GM12801 (cell line): ENCODE data around the gene RFC2.

Experiments
- TF ChIP-seq, protein P1 (sequence below): IDR thresholded peaks from one replicate; pipeline ENCODE4 v1.5.1; 2011; ENCODE audit warnings: control low read depth; ENCODE audit not compliant: insufficient read length; ENCODE audit errors: extremely low read depth

RFC2 gene

DNA sequence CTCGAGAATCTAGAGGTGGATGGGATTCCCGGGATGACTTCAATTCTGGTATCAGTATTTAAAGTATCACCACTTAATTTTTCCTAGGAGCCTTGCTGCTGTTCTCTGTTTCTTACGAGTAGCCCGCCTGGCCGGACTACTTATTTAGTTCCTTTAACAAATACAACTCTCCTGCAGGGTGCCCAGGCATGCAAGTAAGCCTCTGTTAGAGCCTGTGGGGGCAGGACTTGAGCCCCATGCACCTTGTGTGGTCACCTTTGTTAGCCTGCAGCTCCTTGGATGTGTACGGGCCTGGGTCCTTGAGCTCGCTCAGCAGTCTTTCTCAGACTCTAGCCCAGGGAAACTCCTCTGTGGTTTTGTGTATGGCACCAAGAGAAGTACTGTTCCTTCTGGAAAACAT is 63.9 kb downstream of the RFC2 start:
- TF ChIP-seq, protein P1, sequence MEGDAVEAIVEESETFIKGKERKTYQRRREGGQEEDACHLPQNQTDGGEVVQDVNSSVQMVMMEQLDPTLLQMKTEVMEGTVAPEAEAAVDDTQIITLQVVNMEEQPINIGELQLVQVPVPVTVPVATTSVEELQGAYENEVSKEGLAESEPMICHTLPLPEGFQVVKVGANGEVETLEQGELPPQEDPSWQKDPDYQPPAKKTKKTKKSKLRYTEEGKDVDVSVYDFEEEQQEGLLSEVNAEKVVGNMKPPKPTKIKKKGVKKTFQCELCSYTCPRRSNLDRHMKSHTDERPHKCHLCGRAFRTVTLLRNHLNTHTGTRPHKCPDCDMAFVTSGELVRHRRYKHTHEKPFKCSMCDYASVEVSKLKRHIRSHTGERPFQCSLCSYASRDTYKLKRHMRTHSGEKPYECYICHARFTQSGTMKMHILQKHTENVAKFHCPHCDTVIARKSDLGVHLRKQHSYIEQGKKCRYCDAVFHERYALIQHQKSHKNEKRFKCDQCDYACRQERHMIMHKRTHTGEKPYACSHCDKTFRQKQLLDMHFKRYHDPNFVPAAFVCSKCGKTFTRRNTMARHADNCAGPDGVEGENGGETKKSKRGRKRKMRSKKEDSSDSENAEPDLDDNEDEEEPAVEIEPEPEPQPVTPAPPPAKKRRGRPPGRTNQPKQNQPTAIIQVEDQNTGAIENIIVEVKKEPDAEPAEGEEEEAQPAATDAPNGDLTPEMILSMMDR = no peak

DNA sequence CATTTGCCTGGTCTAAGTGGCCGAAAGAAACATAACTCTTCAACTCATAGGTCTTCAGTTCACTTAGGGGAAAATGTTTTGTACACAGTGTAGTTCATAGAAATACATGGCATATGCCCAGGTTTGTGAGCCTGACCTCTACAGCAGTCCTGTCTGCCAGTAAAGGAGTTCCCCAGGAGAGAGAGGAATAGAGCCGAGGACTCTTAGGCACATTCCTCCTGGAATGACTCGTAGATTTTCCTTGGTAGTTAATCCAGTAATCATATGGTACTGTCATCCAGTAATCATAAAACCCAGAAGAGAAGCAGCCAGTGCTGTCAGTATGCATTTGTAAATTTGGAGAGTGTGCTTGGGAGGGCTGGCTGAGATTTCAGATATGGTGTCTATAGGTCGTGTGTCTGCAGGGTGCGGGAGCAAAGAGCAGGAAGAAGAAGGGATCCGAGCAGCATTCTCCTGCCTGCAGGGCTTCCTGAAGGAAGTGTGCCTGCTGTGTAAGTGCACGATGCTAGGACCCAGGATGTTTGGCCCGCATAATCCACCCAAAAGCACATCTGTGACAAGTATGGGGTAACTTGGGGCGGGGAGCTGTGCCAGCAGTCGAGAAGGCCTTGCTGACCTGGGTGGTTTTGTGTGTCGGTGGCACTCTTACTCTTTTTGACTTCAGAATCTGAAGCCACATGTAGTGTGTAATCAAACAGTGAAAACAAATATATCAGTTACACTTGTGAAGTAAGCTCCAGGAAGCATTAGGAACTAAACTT is 66.1 kb downstream of the RFC2 start:
- TF ChIP-seq, protein P1 = no peak

DNA sequence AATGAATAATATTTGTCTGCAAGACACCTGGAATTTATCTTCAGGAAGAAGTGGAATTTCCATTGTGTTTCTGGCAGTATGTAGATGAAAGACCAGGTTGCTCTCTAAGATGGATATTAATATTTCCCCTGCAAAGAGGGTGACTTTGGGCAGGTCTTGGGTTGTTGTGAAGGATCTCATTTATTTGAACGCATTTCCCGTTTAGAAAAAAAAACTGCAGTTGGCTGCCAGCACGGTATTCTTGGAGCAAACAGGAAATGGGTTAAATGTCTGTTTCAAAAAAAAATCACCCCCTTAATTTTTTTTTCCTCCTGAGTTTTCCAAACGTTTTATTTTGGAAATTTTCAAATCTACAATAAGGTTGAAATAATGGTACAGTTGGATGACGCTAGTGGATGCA is 68.6 kb downstream of the RFC2 start:
- TF ChIP-seq, protein P1 = no peak

DNA sequence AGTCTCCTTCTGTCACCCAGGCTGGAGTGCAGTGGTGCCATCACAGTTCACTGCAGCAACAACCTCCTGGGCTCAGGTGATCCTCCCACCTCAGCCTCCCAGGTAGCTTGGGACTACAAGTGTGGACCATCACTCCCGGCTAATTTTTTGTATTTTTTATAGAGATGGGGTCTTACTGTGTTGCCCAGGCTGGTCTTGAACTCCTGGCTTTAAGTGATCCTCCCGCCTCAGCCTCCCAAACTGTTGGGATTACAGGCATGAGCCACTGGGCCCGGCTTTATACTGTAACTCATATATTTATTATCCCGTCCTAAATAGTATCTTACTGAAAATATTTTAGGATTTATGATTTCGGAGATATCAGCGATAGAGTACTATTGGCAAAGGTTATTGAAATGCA is 69.2 kb downstream of the RFC2 start:
- TF ChIP-seq, protein P1 = no peak

DNA sequence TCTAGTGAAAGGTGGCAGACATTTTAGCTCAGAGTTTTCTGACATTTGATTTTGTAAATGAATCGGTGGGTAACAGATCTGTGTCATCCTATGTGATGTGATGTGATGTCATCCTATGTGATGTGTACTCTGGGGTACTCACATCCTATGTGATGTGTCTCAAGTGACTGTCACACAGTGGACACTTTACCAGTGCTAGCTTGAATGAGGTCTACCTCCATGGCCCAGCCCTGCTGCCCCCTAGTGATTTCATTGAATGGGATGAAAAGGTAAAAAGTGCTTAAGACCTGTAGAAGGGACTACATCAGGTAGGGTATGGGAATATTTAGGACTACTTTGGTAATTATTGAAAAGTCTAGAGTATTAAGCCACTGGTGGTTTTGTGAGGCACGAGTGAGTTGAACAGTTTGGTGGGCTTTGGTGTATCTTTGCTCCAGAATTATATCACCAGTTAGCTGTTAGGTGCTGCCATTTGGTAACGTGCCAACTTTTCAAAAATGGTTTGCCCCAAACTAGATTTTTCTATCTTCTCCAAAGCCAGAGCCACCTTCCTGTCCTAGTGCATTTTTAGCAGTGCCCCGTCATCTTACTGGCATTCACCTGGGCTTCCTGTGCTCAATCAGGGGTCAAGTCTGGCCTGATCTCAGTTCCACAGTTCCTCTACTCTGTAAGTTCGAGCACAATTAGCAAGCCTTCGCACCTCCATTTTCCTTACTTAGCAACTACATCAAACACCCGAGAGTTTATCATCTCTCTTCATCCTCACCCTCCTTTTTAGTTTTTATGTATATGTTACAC is 70.3 kb downstream of the RFC2 start:
- TF ChIP-seq, protein P1 = no peak

DNA sequence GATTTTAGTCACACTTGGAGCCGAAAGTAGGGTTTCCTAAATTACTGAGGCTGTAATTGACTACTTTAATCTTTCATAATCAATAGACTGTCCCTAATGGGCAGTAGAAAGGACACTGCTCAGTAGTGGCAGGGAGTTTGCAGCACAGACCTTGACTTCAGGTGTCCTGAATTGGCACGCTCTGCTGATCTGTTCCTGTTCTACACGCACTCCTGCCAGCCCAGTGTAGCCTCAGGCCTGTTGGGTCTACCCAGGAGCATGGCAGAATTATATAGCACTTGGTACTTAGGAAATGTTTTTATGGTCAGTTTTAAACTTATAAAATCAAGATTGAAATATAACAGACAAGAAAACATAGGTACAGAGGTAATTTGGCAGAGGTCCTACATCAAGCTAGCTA is 71.1 kb downstream of the RFC2 start:
- TF ChIP-seq, protein P1 = no peak

DNA sequence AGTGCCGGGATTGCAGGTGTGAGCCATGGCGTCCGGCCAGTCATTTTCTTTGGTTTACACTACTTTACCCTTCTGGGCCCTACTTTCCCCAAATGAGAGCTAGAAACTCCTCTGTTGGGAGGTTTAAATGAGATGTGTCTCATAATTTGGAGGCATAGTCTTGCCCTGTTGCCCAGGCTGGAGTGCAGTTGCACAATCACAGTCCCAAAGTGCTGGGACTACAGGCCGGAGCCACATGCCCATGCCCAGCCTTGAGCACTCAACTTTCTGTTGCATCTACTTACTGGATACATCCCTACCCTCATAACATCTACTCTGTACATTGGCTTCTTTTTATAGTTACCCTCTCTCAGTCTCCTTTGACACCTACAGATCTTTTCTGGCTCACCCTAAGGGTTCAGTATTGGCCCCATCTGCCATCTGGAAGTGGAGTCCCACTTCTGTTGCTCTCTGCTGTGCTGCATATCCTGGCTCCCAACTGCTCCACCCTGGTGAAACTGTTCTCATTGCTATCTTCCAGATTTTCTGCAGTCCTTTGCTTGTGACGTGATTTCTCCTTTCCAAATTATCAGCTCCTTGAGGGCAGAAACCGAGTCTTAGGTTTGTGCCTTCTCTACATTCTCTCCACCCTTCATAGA is 71.6 kb downstream of the RFC2 start:
- TF ChIP-seq, protein P1 = no peak
